ENCODE measurements around the gene PON3.

Gene PON3

GRCh38 chr7:95396136-95397032, at the start of gene PON3:
Gene PON3 (minus strand): TSS chr7:95396375. CDS start chr7:95396350, 25 bp downstream.
- Mint-ChIP-seq H3K27me3 (peaks cover 33% of the 10 kb centered on the region), H3K4me3 (peak within 1 kb of the TSS; percentile 62), H3K9me3 (no peaks in the 10 kb centered on the region), H3K27ac (no peak within 1 kb of the TSS), H3K4me1 (peaks cover 4% of the 10 kb centered on the region), H3K36me3 (ENCODE audit: low read depth) (no peaks in the 10 kb centered on the region)
- ATAC-seq (peak; percentile 84), DNase-seq (peak; percentile 25)

- Mint-ChIP-seq H3K4me1 (no peaks in the 10 kb centered on the region), H3K4me3 (no peak overlapping the region), H3K27me3 (peaks cover 2% of the 10 kb centered on the region), H3K9me3 (no peaks in the 10 kb centered on the region), H3K27ac (no peak overlapping the region), H3K36me3 (ENCODE audit: low read depth) (no peaks in the 10 kb centered on the region)
- ATAC-seq (no peak), DNase-seq (no peak)
These were observed 48.6 kb upstream of the PON3 start for GRCh38 chr7:95444796-95445195.

GRCh38 chr7:95441042-95441823, 45.1 kb upstream of the PON3 start:
- Mint-ChIP-seq H3K27ac (no peak overlapping the region), H3K9me3 (no peaks in the 10 kb centered on the region), H3K4me1 (no peaks in the 10 kb centered on the region), H3K27me3 (peaks cover 2% of the 10 kb centered on the region), H3K36me3 (ENCODE audit: low read depth) (no peaks in the 10 kb centered on the region), H3K4me3 (no peak overlapping the region)
- DNase-seq (no peak), ATAC-seq (no peak)

GRCh38 chr7:95440394-95441038, 44.3 kb upstream of the PON3 start:
- H3K4me1 Mint-ChIP-seq, result peaks cover 3% of the 10 kb centered on the region
- ATAC-seq, result no peak

GRCh38 chr7:95436407-95436806, 40.2 kb upstream of the PON3 start:
- Mint-ChIP-seq H3K4me1 (peaks cover 16% of the 10 kb centered on the region), H3K27ac (no peak overlapping the region), H3K9me3 (no peaks in the 10 kb centered on the region), H3K27me3 (no peaks in the 10 kb centered on the region), H3K36me3 (ENCODE audit: low read depth) (no peaks in the 10 kb centered on the region), H3K4me3 (no peak overlapping the region)
- DNase-seq (no peak), ATAC-seq (no peak)

More at GRCh38 chr7:95440394-95441038, 44.3 kb upstream of the PON3 start:
- DNase-seq, result no peak
- peaks cover 2% of the 10 kb centered on the region for H3K27me3 Mint-ChIP-seq
- H3K36me3 Mint-ChIP-seq (ENCODE audit: low read depth), result no peaks in the 10 kb centered on the region
- no peak overlapping the region for H3K4me3 Mint-ChIP-seq
- no peaks in the 10 kb centered on the region for H3K9me3 Mint-ChIP-seq
- no peak overlapping the region for H3K27ac Mint-ChIP-seq

GRCh38 chr7:95435422-95435780, 39.2 kb upstream of the PON3 start:
- Mint-ChIP-seq H3K27me3 (no peaks in the 10 kb centered on the region), H3K4me3 (peak overlapping the region; percentile 82), H3K9me3 (no peaks in the 10 kb centered on the region), H3K36me3 (ENCODE audit: low read depth) (no peaks in the 10 kb centered on the region), H3K4me1 (peaks cover 16% of the 10 kb centered on the region), H3K27ac (peak overlapping the region; percentile 77)
- ATAC-seq, result no peak
- DNase-seq, result no peak

- no peaks in the 10 kb centered on the region for H3K36me3 Mint-ChIP-seq (ENCODE audit: low read depth)
- no peaks in the 10 kb centered on the region for H3K9me3 Mint-ChIP-seq
- H3K4me3 Mint-ChIP-seq, result peak within 1 kb of the TSS; percentile 82
- H3K4me1 Mint-ChIP-seq, result peaks cover 16% of the 10 kb centered on the region
- ATAC-seq (peak; percentile 90), DNase-seq (peak; percentile 59)
- H3K27me3 Mint-ChIP-seq, result no peaks in the 10 kb centered on the region
- H3K27ac Mint-ChIP-seq, result peak within 1 kb of the TSS; percentile 77
These were observed 38.6 kb upstream of the PON3 start, which contains the start of gene PON2 for GRCh38 chr7:95434557-95435421. Gene PON2 (minus strand): TSS chr7:95435028. CDS start chr7:95434951, 77 bp downstream.

GRCh38 chr7:95433952-95434556, 37.9 kb upstream of the PON3 start:
- DNase-seq, result no peak
- peak overlapping the region; percentile 58 for H3K27ac Mint-ChIP-seq

GRCh38 chr7:95433129-95433528, 37.0 kb upstream of the PON3 start:
- H3K9me3 Mint-ChIP-seq, result no peaks in the 10 kb centered on the region
- no peak overlapping the region for H3K27ac Mint-ChIP-seq
- ATAC-seq (no peak), DNase-seq (no peak)
- peaks cover 16% of the 10 kb centered on the region for H3K4me1 Mint-ChIP-seq
- no peaks in the 10 kb centered on the region for H3K36me3 Mint-ChIP-seq (ENCODE audit: low read depth)
- no peaks in the 10 kb centered on the region for H3K27me3 Mint-ChIP-seq
- H3K4me3 Mint-ChIP-seq, result no peak overlapping the region

More at GRCh38 chr7:95433952-95434556, 37.9 kb upstream of the PON3 start:
- H3K4me1 Mint-ChIP-seq, result peaks cover 16% of the 10 kb centered on the region
- H3K4me3 Mint-ChIP-seq, result peak overlapping the region; percentile 63
- H3K27me3 Mint-ChIP-seq, result no peaks in the 10 kb centered on the region
- ATAC-seq, result no peak
- no peaks in the 10 kb centered on the region for H3K36me3 Mint-ChIP-seq (ENCODE audit: low read depth)
- no peaks in the 10 kb centered on the region for H3K9me3 Mint-ChIP-seq

- no peak overlapping the region for H3K27ac Mint-ChIP-seq
- H3K4me3 Mint-ChIP-seq, result no peak overlapping the region
- no peaks in the 10 kb centered on the region for H3K36me3 Mint-ChIP-seq (ENCODE audit: low read depth)
- H3K9me3 Mint-ChIP-seq, result no peaks in the 10 kb centered on the region
- ATAC-seq, result no peak
- H3K27me3 Mint-ChIP-seq, result no peaks in the 10 kb centered on the region
- DNase-seq, result no peak
- peaks cover 16% of the 10 kb centered on the region for H3K4me1 Mint-ChIP-seq
These were observed 36.4 kb upstream of the PON3 start for GRCh38 chr7:95432606-95433005.

GRCh38 chr7:95430864-95431263, 34.7 kb upstream of the PON3 start:
- ATAC-seq (no peak), DNase-seq (no peak)
- Mint-ChIP-seq H3K9me3 (no peaks in the 10 kb centered on the region), H3K4me3 (no peak overlapping the region), H3K36me3 (ENCODE audit: low read depth) (no peaks in the 10 kb centered on the region), H3K4me1 (peaks cover 14% of the 10 kb centered on the region), H3K27me3 (no peaks in the 10 kb centered on the region), H3K27ac (no peak overlapping the region)

GRCh38 chr7:95429241-95429990, 33.2 kb upstream of the PON3 start:
- no peak overlapping the region for H3K27ac Mint-ChIP-seq
- ATAC-seq, result no peak

More at GRCh38 chr7:95429241-95429990, 33.2 kb upstream of the PON3 start:
- Mint-ChIP-seq H3K4me3 (no peak overlapping the region), H3K27me3 (no peaks in the 10 kb centered on the region), H3K4me1 (peaks cover 7% of the 10 kb centered on the region), H3K9me3 (no peaks in the 10 kb centered on the region), H3K36me3 (ENCODE audit: low read depth) (no peaks in the 10 kb centered on the region)
- DNase-seq, result no peak
